GM23338 (cell line): ENCODE results near the gene TLE1.

Experiments
- CREB1 ChIP-seq: fragments of 250-450 bp; sonication (Bioruptor Pico); IDR thresholded peaks from 2 replicates; pipeline ENCODE4 v1.5.0; 2020; ENCODE audit warnings: low read depth, mild to moderate bottlenecking, moderate library complexity
- EZH2 ChIP-seq: fragments of 200-600 bp; sonication (generic); IDR thresholded peaks from one replicate; pipeline ENCODE4 v1.8.0; 2017; ENCODE audit warnings: antibody characterized with exemption, mild to moderate bottlenecking, low read depth; ENCODE audit not compliant: unreplicated experiment
- EZH2phosphoT487 ChIP-seq: fragments of 200-600 bp; sonication (generic); IDR thresholded peaks from one replicate; pipeline ENCODE4 v1.8.1; 2018; ENCODE audit warnings: antibody characterized with exemption; ENCODE audit not compliant: unreplicated experiment
- JUNB ChIP-seq: IDR thresholded peaks from one replicate; pipeline ENCODE4 v1.6.1; 2016; ENCODE audit warnings: antibody characterized with exemption; ENCODE audit not compliant: unreplicated experiment
- POLR2AphosphoS5 ChIP-seq: IDR thresholded peaks from 2 replicates; pipeline ENCODE4 v1.6.1; 2016; ENCODE audit warnings: antibody characterized with exemption, low read depth
- STAT1 ChIP-seq: IDR thresholded peaks from one replicate; pipeline ENCODE4 v1.6.1; 2016; ENCODE audit warnings: antibody characterized with exemption; ENCODE audit not compliant: unreplicated experiment
- ZNF331 ChIP-seq: fragments of 250-450 bp; sonication (Bioruptor Pico); IDR thresholded peaks from 2 replicates; pipeline ENCODE4 v1.5.0; 2020; ENCODE audit warnings: low read depth, mild to moderate bottlenecking, moderate library complexity
- TF ChIP-seq, protein P1 (sequence below), 2 experiments: fragments of 200-600 bp in 1 of 2; sonication (generic) in 1 of 2; conservative IDR thresholded peaks; 2 replicates each; pipeline versions ENCODE4 v1.5.1 to v1.6.1; 2016 to 2017; ENCODE audit warnings: antibody characterized with exemption in 2 of 2, low read depth in 2 of 2, mild to moderate bottlenecking in 2 of 2, moderate library complexity in 1 of 2
- TF ChIP-seq, protein P2 (sequence below): IDR thresholded peaks from one replicate; pipeline ENCODE4 v1.6.1; 2018; ENCODE audit warnings: antibody characterized with exemption; ENCODE audit not compliant: unreplicated experiment
- TF ChIP-seq, protein P3 (sequence below): IDR thresholded peaks from 2 replicates; pipeline ENCODE4 v1.6.1; 2016; ENCODE audit warnings: antibody characterized with exemption

DNA sequence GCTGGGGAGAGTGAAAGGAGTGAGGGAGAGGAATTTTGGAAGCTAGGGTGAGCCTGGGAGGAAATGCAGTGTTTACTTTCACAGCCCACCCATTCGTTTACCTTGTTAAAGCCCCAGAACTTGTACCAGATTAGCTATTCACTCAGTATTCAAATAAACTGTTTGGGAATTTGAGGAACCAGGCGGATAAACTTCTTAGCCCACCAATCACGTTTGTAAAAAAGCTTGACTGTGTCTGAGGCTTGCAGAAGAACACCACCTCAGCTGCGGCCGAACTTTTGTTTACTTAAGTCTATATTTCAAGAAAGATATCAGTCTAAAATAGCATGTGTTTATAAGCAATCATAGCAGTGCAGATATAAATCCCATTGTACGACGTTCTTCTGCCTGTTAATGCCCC lies 5.2 kb upstream of the TLE1 start:
- TF ChIP-seq, protein P1, sequence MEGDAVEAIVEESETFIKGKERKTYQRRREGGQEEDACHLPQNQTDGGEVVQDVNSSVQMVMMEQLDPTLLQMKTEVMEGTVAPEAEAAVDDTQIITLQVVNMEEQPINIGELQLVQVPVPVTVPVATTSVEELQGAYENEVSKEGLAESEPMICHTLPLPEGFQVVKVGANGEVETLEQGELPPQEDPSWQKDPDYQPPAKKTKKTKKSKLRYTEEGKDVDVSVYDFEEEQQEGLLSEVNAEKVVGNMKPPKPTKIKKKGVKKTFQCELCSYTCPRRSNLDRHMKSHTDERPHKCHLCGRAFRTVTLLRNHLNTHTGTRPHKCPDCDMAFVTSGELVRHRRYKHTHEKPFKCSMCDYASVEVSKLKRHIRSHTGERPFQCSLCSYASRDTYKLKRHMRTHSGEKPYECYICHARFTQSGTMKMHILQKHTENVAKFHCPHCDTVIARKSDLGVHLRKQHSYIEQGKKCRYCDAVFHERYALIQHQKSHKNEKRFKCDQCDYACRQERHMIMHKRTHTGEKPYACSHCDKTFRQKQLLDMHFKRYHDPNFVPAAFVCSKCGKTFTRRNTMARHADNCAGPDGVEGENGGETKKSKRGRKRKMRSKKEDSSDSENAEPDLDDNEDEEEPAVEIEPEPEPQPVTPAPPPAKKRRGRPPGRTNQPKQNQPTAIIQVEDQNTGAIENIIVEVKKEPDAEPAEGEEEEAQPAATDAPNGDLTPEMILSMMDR (conservative IDR thresholded peaks at IDR 0.05; ENCODE audit: low read depth in 2 of 2) = no peak
- TF ChIP-seq EZH2phosphoT487 (no peak), EZH2 (no peak), ZNF331 (CRISPR knock-in tag) (no peak), JUNB (no peak), STAT1 (no peak), POLR2AphosphoS5 (no peak), CREB1 (CRISPR knock-in tag) (no peak)
- TF ChIP-seq, protein P2, sequence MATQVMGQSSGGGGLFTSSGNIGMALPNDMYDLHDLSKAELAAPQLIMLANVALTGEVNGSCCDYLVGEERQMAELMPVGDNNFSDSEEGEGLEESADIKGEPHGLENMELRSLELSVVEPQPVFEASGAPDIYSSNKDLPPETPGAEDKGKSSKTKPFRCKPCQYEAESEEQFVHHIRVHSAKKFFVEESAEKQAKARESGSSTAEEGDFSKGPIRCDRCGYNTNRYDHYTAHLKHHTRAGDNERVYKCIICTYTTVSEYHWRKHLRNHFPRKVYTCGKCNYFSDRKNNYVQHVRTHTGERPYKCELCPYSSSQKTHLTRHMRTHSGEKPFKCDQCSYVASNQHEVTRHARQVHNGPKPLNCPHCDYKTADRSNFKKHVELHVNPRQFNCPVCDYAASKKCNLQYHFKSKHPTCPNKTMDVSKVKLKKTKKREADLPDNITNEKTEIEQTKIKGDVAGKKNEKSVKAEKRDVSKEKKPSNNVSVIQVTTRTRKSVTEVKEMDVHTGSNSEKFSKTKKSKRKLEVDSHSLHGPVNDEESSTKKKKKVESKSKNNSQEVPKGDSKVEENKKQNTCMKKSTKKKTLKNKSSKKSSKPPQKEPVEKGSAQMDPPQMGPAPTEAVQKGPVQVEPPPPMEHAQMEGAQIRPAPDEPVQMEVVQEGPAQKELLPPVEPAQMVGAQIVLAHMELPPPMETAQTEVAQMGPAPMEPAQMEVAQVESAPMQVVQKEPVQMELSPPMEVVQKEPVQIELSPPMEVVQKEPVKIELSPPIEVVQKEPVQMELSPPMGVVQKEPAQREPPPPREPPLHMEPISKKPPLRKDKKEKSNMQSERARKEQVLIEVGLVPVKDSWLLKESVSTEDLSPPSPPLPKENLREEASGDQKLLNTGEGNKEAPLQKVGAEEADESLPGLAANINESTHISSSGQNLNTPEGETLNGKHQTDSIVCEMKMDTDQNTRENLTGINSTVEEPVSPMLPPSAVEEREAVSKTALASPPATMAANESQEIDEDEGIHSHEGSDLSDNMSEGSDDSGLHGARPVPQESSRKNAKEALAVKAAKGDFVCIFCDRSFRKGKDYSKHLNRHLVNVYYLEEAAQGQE = no peak
- TF ChIP-seq, protein P3, sequence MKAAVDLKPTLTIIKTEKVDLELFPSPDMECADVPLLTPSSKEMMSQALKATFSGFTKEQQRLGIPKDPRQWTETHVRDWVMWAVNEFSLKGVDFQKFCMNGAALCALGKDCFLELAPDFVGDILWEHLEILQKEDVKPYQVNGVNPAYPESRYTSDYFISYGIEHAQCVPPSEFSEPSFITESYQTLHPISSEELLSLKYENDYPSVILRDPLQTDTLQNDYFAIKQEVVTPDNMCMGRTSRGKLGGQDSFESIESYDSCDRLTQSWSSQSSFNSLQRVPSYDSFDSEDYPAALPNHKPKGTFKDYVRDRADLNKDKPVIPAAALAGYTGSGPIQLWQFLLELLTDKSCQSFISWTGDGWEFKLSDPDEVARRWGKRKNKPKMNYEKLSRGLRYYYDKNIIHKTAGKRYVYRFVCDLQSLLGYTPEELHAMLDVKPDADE = no peak
